ENCODE measurements around the gene PLEKHM3.

GRCh38 chr2:207779523-207779922 lies 245.8 kb downstream of the PLEKHM3 start:
- no peak for TF ChIP-seq BHLHE40 (IDR thresholded peaks at IDR 0.05; ENCODE audit: low read depth, low read length)
- TF ChIP-seq KDM1A (IDR thresholded peaks at IDR 0.05; ENCODE audit: low read depth) = no peak
- TF ChIP-seq CTCF (IDR thresholded peaks at IDR 0.05) = no peak
- TF ChIP-seq FOSL2 (IDR thresholded peaks at IDR 0.05) = no peak
- no peak for TF ChIP-seq FOSL2 (CRISPR knock-in tag; IDR thresholded peaks at IDR 0.05)
- TF ChIP-seq ZNF302 (CRISPR knock-in tag; IDR thresholded peaks at IDR 0.05) = no peak

All from A549 (cell line).